NCI-H2081 treated with DMSO at 0.1 percent for 48 hours (cell line): ENCODE measurements around the gene BBS9.

ENCODE experiments used
- DNase-seq: peaks from one replicate; lab custom pipeline; 2025; lab: John Stamatoyannopoulos, UW

Gene BBS9

DNA sequence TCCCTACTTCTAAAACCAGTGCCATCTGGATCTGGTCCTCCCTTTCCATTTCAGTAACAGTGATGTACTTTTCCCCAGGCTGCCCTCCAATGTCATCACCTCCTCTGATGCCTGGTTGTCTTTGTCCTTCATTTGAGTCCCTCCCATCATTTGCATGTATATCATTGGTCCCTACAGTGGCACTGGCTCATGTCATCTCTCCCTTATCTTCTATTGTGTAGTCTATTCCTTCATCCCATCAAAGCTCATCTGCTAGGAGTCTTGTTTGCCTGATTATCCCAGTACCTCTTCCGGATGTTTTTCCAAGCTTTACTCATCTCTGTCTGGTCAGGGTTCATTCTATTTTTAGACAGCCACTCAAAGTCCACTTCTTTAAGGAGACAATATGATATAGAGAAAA is 483.1 kb downstream of the BBS9 start:
- no peak for DNase-seq

GRCh38 chr7:33614357-33615117 is 485.2 kb downstream of the BBS9 start:
- DNase-seq: no peak

GRCh38 chr7:33616752-33617151 is 487.4 kb downstream of the BBS9 start:
- DNase-seq: no peak

- no peak for DNase-seq
These were observed 489.9 kb downstream of the BBS9 start for GRCh38 chr7:33619264-33619663.

GRCh38 chr7:33623267-33623666 is 493.9 kb downstream of the BBS9 start:
- no peak for DNase-seq

- DNase-seq: no peak
These were observed 494.9 kb downstream of the BBS9 start for GRCh38 chr7:33624215-33624614.

DNA sequence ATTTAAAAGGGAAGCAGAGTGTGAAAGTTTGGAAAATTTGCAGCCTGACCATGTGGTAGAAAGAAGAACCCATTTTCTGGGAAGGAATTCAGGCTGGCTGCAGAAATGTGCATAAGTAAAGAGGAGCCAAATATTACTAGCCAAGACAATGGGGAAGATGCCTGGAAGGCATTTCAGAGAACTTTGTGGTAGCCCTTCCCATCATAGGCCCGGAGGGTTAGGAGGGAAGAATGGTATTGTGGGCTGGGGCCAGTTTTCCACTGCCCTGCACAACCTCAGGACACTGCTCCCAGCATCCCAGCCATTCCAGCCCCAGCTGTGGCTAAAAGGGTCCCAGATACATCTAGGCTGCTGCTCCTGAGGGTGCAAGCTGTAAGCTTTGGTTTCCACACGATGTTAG is 497.5 kb downstream of the BBS9 start:
- DNase-seq: no peak

- no peak for DNase-seq
These were observed 498.4 kb downstream of the BBS9 start for GRCh38 chr7:33627741-33628140.

GRCh38 chr7:33628894-33629293 is 499.5 kb downstream of the BBS9 start:
- DNase-seq: no peak

DNA sequence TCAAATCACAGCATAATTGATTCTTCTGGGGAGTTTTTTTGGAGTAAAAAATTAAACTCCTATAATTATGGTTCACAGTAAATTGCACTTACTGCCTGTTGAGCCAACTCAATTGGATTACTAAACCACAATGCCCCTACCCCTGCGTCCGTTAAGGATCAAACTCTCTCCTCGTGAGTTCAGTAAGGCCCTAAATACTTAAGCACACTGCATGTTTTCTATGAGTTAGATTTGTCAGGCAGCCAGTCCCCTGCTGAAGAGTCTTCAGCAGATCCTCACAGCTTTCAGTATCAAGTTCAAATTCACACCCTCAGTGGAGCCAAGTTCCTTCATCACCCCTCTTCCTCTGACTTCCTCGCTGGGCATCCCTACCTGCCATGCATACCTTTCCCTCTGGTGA is 501.0 kb downstream of the BBS9 start:
- DNase-seq: no peak

DNA sequence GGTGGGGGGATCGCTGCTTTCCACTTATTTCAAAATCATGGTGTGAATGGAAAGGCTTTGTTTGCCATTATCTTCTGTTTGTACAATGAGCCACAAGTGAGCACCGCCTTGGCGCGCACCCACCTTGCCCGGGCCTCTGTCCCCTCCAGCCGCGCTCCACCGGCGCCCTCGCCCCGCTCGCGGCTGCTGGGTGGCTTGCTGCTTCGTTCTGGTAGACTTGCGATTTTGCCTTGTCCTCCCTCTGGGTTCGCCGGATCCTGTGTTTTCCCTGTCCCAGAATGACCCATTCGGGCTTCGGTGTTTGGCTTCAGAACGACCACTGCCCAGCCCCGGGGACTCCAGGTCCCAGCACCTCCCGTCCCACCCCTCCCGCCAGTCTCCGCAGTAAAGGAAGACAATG is 503.0 kb downstream of the BBS9 start:
- DNase-seq: no peak

GRCh38 chr7:33632840-33633525 is 503.6 kb downstream of the BBS9 start:
- DNase-seq: no peak

DNA sequence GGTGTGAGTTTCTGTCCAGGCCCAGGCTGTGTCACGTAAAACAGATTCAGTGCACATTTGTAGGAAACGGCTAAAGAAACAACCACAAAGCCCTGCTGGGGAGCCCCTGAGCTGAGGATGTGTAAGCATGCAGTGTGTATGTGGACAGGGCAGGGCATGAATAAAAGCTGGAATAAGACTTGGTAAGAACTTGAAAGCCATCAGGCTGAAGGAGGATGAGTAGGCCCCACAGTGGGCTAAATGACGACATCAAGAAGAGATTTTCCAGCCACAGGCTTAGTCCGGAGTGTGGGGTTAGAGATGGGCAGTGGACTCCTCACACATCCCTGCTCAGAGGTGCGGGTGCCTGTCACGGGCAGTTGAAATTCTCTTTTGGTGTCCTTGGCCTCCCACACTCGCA is 505.2 kb downstream of the BBS9 start:
- DNase-seq: no peak

GRCh38 chr7:33636359-33636758 is 507.0 kb downstream of the BBS9 start:
- DNase-seq: no peak

DNA sequence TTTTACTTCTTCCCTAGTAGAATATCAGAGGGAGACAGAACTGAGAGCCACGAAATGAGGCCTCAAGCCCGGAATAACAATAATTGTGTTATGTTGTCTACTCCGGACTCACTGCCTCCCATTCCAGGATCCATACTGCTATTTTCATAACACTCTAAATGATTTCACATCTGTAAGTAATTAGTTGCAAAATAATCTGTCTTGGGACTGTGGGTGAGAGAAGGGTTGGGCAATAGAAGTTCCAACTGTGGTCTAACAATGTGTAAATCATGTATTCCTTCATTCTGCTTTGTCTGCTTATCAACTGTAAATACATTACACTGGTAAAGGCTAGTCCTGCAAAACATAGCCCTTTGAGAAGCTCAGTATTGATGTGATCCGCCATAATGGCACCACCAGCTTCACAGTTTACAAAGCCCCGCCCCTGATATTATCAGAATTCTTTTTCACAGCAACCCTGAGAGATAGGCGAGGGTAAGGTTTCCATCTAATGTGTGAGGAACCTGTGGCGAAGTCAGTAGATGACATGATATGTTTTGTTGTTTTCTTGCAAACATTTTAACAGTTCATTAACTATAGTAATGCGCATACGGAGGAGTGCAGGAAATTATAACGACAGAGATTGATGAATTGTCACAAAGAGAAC is 510.3 kb downstream of the BBS9 start:
- DNase-seq: no peak

DNA sequence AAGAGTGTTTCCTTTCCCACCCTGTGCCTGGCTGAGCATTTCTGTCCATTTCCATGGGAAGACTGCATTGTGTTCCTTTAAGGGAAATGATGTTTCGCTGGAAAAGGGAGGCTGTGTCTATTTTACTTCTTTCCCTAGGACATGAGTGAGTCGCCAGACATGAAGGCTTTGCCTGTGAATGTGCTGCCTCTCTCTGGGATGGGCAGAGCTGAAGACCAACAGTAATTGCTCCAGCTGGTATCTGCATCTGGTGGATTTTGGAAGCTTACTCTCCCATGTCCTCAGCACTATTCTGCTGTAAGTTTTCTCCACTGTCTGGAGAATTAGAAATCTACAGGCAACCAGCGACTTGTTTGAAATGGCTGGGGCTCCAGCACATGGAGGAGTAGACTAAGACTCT is 511.4 kb downstream of the BBS9 start:
- DNase-seq: no peak

DNA sequence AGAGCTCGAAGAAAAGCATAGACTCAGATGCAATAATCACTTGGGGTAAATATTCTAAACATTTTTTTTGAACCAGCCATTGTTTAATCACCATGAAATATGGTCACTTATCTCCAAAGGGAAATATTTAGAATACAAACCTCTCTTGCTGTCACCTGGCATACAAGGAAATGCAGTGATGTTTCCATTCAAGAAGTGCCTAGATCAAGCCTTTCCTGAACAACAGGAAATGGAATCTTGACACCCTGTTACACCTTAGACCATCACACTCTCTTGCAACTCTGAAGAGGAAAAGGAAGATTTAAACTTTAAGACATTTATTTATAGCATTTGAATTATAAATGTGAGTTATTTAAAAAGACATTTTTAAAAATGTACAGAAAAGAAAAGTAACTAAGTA is 512.9 kb downstream of the BBS9 start:
- DNase-seq: no peak

DNA sequence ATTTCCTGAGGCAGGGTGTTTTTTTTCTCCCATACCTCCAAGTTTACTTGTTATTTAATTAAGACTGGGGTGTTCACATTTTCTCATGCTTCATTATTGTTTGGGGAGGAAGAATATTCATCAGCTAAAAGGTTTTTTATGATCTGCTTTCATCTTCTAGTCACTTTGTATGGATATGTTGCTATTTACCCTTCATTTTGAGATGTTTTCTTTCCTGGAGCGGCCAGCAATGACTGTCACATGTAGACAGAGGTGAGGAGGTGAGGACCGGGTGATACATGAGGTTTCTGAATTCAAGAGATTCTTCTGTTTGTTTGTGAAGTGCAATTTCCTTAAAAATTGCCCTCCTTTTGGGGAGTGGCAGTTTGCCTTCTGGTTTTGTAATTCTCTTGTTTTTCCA is 514.2 kb downstream of the BBS9 start:
- DNase-seq: no peak

- no peak for DNase-seq
These were observed 515.1 kb downstream of the BBS9 start for GRCh38 chr7:33644489-33644888.

GRCh38 chr7:33645104-33645503 is 515.7 kb downstream of the BBS9 start:
- DNase-seq: no peak

GRCh38 chr7:33646166-33646565 is 516.8 kb downstream of the BBS9 start:
- DNase-seq: no peak

DNA sequence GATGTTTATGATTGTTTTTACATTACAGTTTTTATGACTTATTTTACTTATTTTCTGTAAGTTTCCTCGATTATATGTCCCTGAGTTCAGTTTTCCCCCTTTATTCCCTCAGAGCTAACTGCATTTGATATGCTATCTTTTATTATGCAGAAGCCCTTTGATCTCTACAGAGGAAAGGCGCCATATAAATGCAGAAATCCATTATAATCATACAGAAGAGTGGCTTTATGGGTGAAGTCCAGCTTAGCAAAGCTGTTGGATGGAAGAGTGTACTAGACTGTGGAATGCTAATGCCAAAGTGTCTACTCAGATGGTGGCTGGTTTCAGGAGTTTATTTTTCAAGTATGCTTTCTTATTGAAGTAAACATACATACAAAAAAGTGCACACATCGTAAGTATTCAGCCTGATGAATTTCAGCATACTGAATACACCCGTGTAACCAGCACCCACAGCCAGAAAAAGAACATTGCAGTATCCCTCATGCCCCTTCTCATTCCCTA is 517.6 kb downstream of the BBS9 start:
- no peak for DNase-seq
